Measurements from ENCODE around the gene MAP4K1. TPM values are rescaled to one million over a fixed set of nuclear protein-coding genes. Genes with fewer than 3 reads are reported as not detected.

Gene MAP4K1
- total RNA-seq, result not detected in 2 replicates

DNA sequence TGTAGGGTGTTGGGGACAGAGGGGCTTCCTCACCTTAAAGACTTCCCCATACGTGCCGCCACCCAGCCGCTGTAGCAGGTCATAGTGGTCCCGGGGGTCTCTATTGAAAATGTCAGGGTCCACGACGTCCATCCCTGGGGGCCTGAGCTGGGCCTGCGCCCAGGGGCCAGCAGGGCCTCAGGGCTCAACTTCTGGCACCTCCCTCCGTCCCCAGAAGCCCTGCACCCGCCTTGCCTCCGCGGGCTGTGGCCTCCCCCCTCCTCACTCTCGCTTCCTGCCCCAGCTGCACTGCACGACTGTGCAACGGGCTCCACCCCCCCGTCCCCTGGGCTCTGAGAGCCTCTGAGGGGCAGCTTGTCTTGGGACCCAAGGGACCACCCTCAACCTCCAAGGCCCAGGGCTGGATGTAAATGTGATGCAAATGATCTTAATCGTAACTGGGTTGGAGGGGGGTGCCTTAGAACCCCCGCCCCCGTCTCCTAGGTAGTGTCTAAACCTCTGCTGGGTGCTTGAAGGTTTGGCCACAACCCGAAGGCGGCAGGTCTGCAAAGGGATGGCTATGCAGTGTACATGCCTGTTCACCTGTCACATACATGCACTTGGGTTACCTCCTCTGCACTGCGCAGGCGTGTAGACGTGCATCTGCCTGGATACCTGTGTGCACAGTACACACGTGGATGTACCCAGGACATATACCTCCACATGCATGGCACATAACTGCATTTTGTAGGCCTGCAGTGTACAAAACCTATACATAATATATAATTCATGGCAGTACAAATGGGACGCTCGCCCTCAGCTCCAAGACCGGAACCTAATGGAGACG, at the start of gene MAP4K1:
TSS of gene MAP4K1 (minus strand) at position 190 of the 826 bp plus-strand sequence. CDS start at position 132, 58 bp downstream.

DNA sequence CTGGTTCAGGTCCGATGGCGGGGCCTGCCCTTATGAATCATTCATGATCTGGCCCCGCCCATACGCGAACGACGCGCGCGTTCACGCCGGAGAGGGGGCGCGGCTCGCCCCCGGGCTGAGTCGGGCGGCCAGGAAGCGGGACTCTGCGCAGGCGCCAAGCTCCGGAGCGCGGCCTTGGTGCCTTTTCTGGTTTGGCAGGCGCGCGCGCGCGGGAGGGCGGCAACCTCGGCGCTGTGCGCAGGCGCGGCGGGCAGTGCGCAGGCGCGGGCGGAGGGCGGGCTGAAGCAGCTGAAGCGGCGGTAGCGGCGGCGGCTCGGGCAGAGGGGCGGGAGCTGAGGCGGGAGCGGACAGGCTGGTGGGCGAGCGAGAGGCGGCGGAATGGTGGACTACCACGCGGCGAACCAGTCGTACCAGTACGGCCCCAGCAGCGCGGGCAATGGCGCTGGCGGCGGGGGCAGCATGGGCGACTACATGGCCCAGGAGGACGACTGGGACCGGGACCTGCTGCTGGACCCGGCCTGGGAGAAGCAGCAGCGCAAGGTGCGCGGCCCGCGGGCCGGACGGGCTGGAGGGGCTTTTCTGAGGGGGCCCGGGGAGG, 29.7 kb upstream of the MAP4K1 start, which contains the start of gene ACTN4:
TSS of gene ACTN4 (plus strand) at position 282 of the 598 bp plus-strand sequence. CDS start at position 379, 97 bp downstream.

DNA sequence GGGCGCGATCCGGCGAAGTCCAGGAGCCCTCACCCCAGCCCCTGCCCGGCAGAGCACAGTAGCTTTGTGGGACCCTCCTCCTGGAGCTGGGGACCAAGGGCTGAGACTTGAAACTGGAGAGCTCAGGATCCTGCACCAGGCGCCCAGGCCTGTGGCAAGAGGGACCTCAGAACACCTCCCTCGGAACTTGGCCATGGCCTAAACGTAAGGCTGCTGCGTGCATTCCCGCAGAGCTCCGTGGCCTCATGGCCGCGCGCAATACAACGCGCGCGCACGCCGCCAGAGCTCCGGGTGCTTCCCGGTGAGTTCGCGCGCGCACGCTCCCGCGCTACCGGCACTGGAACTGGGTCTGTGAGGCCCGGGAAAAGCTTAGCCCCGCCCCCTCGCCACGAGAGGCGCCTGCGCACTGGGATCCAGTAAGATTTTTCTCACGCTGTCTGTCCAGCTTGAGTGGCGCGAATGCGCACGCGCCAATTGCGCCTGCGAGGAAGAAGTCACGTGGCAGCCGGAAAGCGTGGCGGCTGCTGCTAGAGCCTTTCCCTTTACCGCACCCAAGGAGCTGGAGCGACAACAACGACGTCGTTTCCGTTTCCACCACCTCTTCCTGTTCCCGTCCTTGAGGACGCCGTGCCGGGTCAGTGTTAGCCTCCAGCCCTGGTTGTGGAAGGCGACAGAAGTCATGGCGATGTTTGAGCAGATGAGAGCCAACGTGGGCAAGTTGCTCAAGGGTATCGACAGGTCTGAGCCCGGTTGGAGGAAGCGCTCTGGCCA, 1.0 kb upstream of the MAP4K1 start, which contains the start of gene EIF3K:
TSS of gene EIF3K (plus strand) at position 599 of the 771 bp plus-strand sequence. CDS start at position 680, 81 bp downstream.

Other genes starting within 250 kb of the MAP4K1 start
- 231 and 448 TPM in 2 replicates for gene PSMD8, start 243.4 kb downstream of the MAP4K1 start, total RNA-seq
- gene GGN, start 229.9 kb downstream of the MAP4K1 start, total RNA-seq, result 0.72 and 1.4 TPM in 2 replicates
- gene SPRED3, start 229.3 kb downstream of the MAP4K1 start, total RNA-seq, result 2.6 and 2.9 TPM in 2 replicates
- gene FAM98C, start 214.9 kb downstream of the MAP4K1 start, total RNA-seq, result 10.0 and 17.1 TPM in 2 replicates
- gene RASGRP4, start 191.7 kb downstream of the MAP4K1 start, total RNA-seq, result not detected in 2 replicates
- under 0.01 and 0.48 TPM in 2 replicates for gene RYR1, start 184.3 kb downstream of the MAP4K1 start, total RNA-seq
- gene EIF3K, start 1.2 kb upstream of the MAP4K1 start, total RNA-seq, result 306 and 455 TPM in 2 replicates
- gene ACTN4, start 29.7 kb upstream of the MAP4K1 start, total RNA-seq, result 210 and 351 TPM in 2 replicates
- 0.13 and 0.16 TPM in 2 replicates for gene CAPN12, start 126.5 kb upstream of the MAP4K1 start, total RNA-seq
- gene LGALS7, start 155.6 kb upstream of the MAP4K1 start, total RNA-seq, result not detected in 2 replicates
- not detected in 2 replicates for gene LGALS7B, start 171.2 kb upstream of the MAP4K1 start, total RNA-seq
- not detected in 2 replicates for gene LGALS4, start 195.0 kb upstream of the MAP4K1 start, total RNA-seq
- gene ECH1, start 213.8 kb upstream of the MAP4K1 start, total RNA-seq, result 66.3 and 91.7 TPM in 2 replicates
- 221 and 279 TPM in 2 replicates for gene HNRNPL, start 232.0 kb upstream of the MAP4K1 start, total RNA-seq